Measurements from ENCODE around the gene DICER1.

The DICER1 gene

GRCh38 chr14:95137164-95137803, 20.0 kb downstream of the DICER1 start:
- Histone ChIP-seq H3K4me3 (IDR thresholded peaks at IDR 0.05; ENCODE audit: insufficient read depth, low read depth, low read length) (no peak overlapping the region), H3K27me3 (ENCODE audit: insufficient read depth, low read depth) (no peaks in the 10 kb centered on the region), H4K20me1 (ENCODE audit: insufficient read depth) (peaks cover 6% of the 10 kb centered on the region; the same call in 1 of the 2 replicates), H3K36me3 (ENCODE audit: insufficient read depth) (no peaks in the 10 kb centered on the region), H2AFZ (ENCODE audit: low read depth) (no peak overlapping the region), H3K79me2 (ENCODE audit: insufficient read depth, low read depth) (peaks cover 15% of the 10 kb centered on the region; the same call in 1 of the 2 replicates), H3K4me2 (no peak overlapping the region), H3K4me1 (ENCODE audit: low read depth, poor library complexity, severe bottlenecking) (peaks cover 12% of the 10 kb centered on the region), H3K27ac (no peak overlapping the region), H3K9ac (no peak overlapping the region)
- TF ChIP-seq, protein P1, sequence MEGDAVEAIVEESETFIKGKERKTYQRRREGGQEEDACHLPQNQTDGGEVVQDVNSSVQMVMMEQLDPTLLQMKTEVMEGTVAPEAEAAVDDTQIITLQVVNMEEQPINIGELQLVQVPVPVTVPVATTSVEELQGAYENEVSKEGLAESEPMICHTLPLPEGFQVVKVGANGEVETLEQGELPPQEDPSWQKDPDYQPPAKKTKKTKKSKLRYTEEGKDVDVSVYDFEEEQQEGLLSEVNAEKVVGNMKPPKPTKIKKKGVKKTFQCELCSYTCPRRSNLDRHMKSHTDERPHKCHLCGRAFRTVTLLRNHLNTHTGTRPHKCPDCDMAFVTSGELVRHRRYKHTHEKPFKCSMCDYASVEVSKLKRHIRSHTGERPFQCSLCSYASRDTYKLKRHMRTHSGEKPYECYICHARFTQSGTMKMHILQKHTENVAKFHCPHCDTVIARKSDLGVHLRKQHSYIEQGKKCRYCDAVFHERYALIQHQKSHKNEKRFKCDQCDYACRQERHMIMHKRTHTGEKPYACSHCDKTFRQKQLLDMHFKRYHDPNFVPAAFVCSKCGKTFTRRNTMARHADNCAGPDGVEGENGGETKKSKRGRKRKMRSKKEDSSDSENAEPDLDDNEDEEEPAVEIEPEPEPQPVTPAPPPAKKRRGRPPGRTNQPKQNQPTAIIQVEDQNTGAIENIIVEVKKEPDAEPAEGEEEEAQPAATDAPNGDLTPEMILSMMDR (conservative IDR thresholded peaks at IDR 0.05; ENCODE audit: low read depth, low read length) = no peak

GRCh38 chr14:95136631-95137030, 20.7 kb downstream of the DICER1 start:
- no peak overlapping the region for H2AFZ ChIP-seq (ENCODE audit: low read depth)
- peaks cover 12% of the 10 kb centered on the region; the same call in 1 of the 2 replicates for H3K79me2 ChIP-seq (ENCODE audit: insufficient read depth, low read depth)
- H3K4me3 ChIP-seq (IDR thresholded peaks at IDR 0.05; ENCODE audit: insufficient read depth, low read depth, low read length) = no peak overlapping the region
- H3K9ac ChIP-seq = no peak overlapping the region
- no peak overlapping the region for H3K27ac ChIP-seq
- no peaks in the 10 kb centered on the region for H3K27me3 ChIP-seq (ENCODE audit: insufficient read depth, low read depth)
- no peak overlapping the region for H3K4me2 ChIP-seq
- TF ChIP-seq, protein P1 (conservative IDR thresholded peaks at IDR 0.05; ENCODE audit: low read depth, low read length) = no peak
- no peaks in the 10 kb centered on the region for H3K36me3 ChIP-seq (ENCODE audit: insufficient read depth)
- peaks cover 6% of the 10 kb centered on the region; the same call in 1 of the 2 replicates for H4K20me1 ChIP-seq (ENCODE audit: insufficient read depth)
- H3K4me1 ChIP-seq (ENCODE audit: low read depth, poor library complexity, severe bottlenecking) = peaks cover 12% of the 10 kb centered on the region

DNA sequence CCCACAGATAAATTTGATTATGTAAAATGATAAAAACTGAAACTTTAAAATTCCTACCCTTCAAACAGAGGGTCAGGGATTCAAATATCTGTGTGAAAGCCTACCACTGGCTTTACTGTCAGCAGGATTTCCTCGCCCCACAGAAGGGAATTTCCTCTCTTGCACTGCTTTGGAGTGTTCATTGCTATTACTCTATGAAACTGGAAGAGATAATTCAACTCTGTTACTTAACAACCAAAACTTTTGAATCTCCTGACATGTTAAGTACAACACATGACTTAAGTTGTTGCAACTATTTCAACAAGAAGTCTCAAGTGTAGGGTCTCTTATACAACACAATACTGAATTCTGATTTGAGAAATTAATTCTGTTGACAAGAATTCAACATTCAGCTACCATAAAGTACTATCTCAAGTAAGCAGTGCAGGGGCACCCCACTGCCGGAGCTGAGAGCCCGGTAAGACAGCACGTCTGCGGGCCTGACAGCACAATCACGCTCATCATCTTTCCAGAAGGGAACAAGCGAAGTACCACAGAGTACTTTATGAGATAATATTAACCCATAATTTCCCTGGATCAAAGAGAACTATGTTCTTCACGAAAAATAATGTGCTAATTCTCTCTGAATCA, 22.9 kb downstream of the DICER1 start:
- TF ChIP-seq, protein P1 (conservative IDR thresholded peaks at IDR 0.05; ENCODE audit: low read depth, low read length) = no peak

DNA sequence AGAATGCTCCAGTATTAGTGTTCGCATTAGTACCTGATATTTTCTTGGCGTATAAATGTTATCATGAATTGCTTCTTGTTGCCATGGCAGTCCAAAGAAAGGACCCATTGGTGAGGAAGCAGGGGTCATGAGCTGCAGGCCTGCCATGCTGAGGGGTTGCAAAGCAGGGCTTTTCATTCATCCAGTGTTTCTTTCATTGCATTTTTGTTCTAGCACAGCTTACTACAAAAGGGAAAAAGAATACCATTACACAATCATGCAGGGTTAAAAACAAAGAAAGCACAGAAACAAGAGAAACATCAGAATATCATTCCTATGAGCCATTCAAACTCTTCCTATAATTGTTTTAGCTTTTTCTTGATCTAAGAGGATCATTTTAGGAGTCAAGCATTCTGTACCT, 24.0 kb downstream of the DICER1 start:
- Histone ChIP-seq H3K27ac (no peak overlapping the region), H3K9ac (no peak overlapping the region), H2AFZ (ENCODE audit: low read depth) (no peak overlapping the region), H3K4me3 (IDR thresholded peaks at IDR 0.05; ENCODE audit: insufficient read depth, low read depth, low read length) (no peak overlapping the region), H3K27me3 (ENCODE audit: insufficient read depth, low read depth) (no peaks in the 10 kb centered on the region), H3K79me2 (ENCODE audit: insufficient read depth, low read depth) (no peaks in the 10 kb centered on the region), H3K36me3 (ENCODE audit: insufficient read depth) (no peaks in the 10 kb centered on the region), H3K4me1 (ENCODE audit: low read depth, poor library complexity, severe bottlenecking) (peaks cover 22% of the 10 kb centered on the region), H3K4me2 (no peak overlapping the region), H4K20me1 (ENCODE audit: insufficient read depth) (no peaks in the 10 kb centered on the region)
- TF ChIP-seq, protein P1 (conservative IDR thresholded peaks at IDR 0.05; ENCODE audit: low read depth, low read length) = no peak

More for the DNA sequence above, 22.9 kb downstream of the DICER1 start:
- Histone ChIP-seq H3K36me3 (ENCODE audit: insufficient read depth) (no peaks in the 10 kb centered on the region), H2AFZ (ENCODE audit: low read depth) (no peak overlapping the region), H3K27me3 (ENCODE audit: insufficient read depth, low read depth) (no peaks in the 10 kb centered on the region), H3K4me1 (ENCODE audit: low read depth, poor library complexity, severe bottlenecking) (peaks cover 13% of the 10 kb centered on the region), H3K27ac (no peak overlapping the region), H4K20me1 (ENCODE audit: insufficient read depth) (no peaks in the 10 kb centered on the region), H3K9ac (no peak overlapping the region), H3K79me2 (ENCODE audit: insufficient read depth, low read depth) (no peaks in the 10 kb centered on the region), H3K4me3 (IDR thresholded peaks at IDR 0.05; ENCODE audit: insufficient read depth, low read depth, low read length) (no peak overlapping the region), H3K4me2 (no peak overlapping the region)

Measured in KMS-11 (cell line).